ENCODE results near the gene USP10. TPM values are rescaled to one million over a fixed set of nuclear protein-coding genes. Genes with fewer than 3 reads are reported as not detected.

Gene USP10
- polyA plus RNA-seq, 2 of the 4 experiments (the other 2 are of a cell fraction), result 61.5 to 93.5 TPM

DNA sequence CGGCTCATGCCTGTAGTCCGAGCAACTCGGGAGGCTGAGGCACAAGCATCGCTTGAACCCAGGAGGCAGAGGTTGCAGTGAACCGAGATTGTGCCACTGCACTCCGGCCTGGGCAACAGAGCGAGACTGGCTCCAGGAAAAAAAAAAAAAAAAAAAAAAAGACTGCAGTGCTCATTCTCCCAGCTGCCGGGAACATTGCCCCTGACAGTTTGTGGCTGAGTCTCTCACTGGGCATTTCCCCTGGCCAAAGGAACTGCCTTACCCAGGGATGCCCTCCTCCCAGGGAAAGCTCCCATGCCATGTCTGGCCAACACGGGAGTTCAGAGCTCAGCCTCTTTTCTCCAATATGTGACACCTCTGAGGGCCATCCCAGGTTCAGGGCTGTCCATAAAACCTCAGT is 21.3 kb upstream of the USP10 start:
- Histone ChIP-seq H3K27ac (no peak overlapping the region), H3K4me2 (no peak overlapping the region), H3K4me3 (no peak overlapping the region), H3K9me3 (no peaks in the 10 kb centered on the region), H3K4me1 (no peaks in the 10 kb centered on the region)
- CTCF ChIA-PET, result interaction anchor here (0.6 to 3.9 kb wide), 2 partner anchors 48 to 57 kb away, joined by 3 to 19 read pairs; no protein-coding TSS in a partner anchor
- DNase-seq (ENCODE audit: low read depth in 1 of 2, low spot score in 1 of 2) (no peak), FAIRE-seq (no peak), ATAC-seq (no peak)
- POLR2A ChIA-PET, result no interaction called here
- TF ChIP-seq, protein P1, sequence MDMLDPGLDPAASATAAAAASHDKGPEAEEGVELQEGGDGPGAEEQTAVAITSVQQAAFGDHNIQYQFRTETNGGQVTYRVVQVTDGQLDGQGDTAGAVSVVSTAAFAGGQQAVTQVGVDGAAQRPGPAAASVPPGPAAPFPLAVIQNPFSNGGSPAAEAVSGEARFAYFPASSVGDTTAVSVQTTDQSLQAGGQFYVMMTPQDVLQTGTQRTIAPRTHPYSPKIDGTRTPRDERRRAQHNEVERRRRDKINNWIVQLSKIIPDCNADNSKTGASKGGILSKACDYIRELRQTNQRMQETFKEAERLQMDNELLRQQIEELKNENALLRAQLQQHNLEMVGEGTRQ (IDR thresholded peaks at IDR 0.05), result no peak
- TF ChIP-seq KDM5A (IDR thresholded peaks at IDR 0.05) (no peak), EHMT2 (IDR thresholded peaks at IDR 0.05; ENCODE audit: low read depth) (no peak), RAD21 (conservative IDR thresholded peaks at IDR 0.05 in 1 of 2, IDR thresholded peaks at IDR 0.05 in 1 of 2) (no peak), HOXA7 (CRISPR knock-in tag; IDR thresholded peaks at IDR 0.05) (no peak), CBX2 (IDR thresholded peaks at IDR 0.05; ENCODE audit: borderline replicate concordance, low read depth) (no peak), NPAS2 (CRISPR knock-in tag; IDR thresholded peaks at IDR 0.05; ENCODE audit: borderline replicate concordance) (no peak), CEBPB (IDR thresholded peaks at IDR 0.05) (no peak), ESRRA (IDR thresholded peaks at IDR 0.05; ENCODE audit: borderline replicate concordance, low read length) (no peak), RFX5 (IDR thresholded peaks at IDR 0.05) (no peak), CTCF (IDR thresholded peaks at IDR 0.05) (no peak), EP300 (IDR thresholded peaks at IDR 0.05) (no peak), TP53 (CRISPR knock-in tag; IDR thresholded peaks at IDR 0.05) (no peak)
- TF ChIP-seq, protein P2, sequence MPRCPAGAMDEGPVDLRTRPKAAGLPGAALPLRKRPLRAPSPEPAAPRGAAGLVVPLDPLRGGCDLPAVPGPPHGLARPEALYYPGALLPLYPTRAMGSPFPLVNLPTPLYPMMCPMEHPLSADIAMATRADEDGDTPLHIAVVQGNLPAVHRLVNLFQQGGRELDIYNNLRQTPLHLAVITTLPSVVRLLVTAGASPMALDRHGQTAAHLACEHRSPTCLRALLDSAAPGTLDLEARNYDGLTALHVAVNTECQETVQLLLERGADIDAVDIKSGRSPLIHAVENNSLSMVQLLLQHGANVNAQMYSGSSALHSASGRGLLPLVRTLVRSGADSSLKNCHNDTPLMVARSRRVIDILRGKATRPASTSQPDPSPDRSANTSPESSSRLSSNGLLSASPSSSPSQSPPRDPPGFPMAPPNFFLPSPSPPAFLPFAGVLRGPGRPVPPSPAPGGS (IDR thresholded peaks at IDR 0.05), result no peak
- TF ChIP-seq, protein P3, sequence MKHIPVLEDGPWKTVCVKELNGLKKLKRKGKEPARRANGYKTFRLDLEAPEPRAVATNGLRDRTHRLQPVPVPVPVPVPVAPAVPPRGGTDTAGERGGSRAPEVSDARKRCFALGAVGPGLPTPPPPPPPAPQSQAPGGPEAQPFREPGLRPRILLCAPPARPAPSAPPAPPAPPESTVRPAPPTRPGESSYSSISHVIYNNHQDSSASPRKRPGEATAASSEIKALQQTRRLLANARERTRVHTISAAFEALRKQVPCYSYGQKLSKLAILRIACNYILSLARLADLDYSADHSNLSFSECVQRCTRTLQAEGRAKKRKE (CRISPR knock-in tag; IDR thresholded peaks at IDR 0.05; ENCODE audit: low read depth), result no peak
- TF ChIP-seq, protein P4, sequence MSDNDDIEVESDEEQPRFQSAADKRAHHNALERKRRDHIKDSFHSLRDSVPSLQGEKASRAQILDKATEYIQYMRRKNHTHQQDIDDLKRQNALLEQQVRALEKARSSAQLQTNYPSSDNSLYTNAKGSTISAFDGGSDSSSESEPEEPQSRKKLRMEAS (IDR thresholded peaks at IDR 0.05), result no peak
- TF ChIP-seq, protein P5, sequence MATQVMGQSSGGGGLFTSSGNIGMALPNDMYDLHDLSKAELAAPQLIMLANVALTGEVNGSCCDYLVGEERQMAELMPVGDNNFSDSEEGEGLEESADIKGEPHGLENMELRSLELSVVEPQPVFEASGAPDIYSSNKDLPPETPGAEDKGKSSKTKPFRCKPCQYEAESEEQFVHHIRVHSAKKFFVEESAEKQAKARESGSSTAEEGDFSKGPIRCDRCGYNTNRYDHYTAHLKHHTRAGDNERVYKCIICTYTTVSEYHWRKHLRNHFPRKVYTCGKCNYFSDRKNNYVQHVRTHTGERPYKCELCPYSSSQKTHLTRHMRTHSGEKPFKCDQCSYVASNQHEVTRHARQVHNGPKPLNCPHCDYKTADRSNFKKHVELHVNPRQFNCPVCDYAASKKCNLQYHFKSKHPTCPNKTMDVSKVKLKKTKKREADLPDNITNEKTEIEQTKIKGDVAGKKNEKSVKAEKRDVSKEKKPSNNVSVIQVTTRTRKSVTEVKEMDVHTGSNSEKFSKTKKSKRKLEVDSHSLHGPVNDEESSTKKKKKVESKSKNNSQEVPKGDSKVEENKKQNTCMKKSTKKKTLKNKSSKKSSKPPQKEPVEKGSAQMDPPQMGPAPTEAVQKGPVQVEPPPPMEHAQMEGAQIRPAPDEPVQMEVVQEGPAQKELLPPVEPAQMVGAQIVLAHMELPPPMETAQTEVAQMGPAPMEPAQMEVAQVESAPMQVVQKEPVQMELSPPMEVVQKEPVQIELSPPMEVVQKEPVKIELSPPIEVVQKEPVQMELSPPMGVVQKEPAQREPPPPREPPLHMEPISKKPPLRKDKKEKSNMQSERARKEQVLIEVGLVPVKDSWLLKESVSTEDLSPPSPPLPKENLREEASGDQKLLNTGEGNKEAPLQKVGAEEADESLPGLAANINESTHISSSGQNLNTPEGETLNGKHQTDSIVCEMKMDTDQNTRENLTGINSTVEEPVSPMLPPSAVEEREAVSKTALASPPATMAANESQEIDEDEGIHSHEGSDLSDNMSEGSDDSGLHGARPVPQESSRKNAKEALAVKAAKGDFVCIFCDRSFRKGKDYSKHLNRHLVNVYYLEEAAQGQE (IDR thresholded peaks at IDR 0.05), result no peak
- WGBS (ENCODE audit: missing lambda C conversion rate), result 72% methylated on average over 9 of the region's 9 CpGs

Data from A549 (cell line).